SU-DHL-6 (cell line): ENCODE measurements around the gene WNT16.

Experiments
- H2AFZ ChIP-seq: fragments of 200-600 bp; sonication (generic); 2 replicates; pipeline ENCODE4 v1.6.1; 2014; ENCODE audit warnings: low read depth, mild to moderate bottlenecking, moderate library complexity, mixed read lengths, antibody characterized with exemption, low read length; ENCODE audit not compliant: severe bottlenecking
- H3F3A ChIP-seq: fragments of 200-600 bp; shearing (Covaris generic); 2 replicates; pipeline ENCODE4 v1.6.0; 2016; ENCODE audit warnings: antibody characterized with exemption, mild to moderate bottlenecking; ENCODE audit not compliant: insufficient read depth
- H3K27ac ChIP-seq: fragments of 200-600 bp; sonication (generic); 2 replicates; pipeline ENCODE4 v1.5.1; 2016; ENCODE audit warnings: low read depth, mild to moderate bottlenecking, low read length, moderate library complexity, mixed read lengths
- H3K27me3 ChIP-seq: fragments of 200-600 bp; sonication (generic), shearing (Covaris generic); 2 replicates; pipeline ENCODE4 v1.6.0; 2014; ENCODE audit warnings: mild to moderate bottlenecking, low read length
- H3K36me3 ChIP-seq: fragments of 200-600 bp; sonication (generic); 2 replicates; pipeline ENCODE4 v1.6.1; 2014; ENCODE audit warnings: mild to moderate bottlenecking, low read length, mixed read lengths
- H3K4me2 ChIP-seq: fragments of 300-600, 200-600 bp; shearing (Covaris generic), sonication (generic); 2 replicates; pipeline ENCODE4 v1.6.0; 2014; ENCODE audit warnings: low read length, low read depth, mild to moderate bottlenecking; ENCODE audit not compliant: poor library complexity, severe bottlenecking
- H3K4me3 ChIP-seq: fragments of 200-600 bp; sonication (generic); 2 replicates; pipeline ENCODE4 v1.5.1; 2014; ENCODE audit warnings: antibody characterized with exemption, low read length, mild to moderate bottlenecking, mixed read lengths; ENCODE audit not compliant: insufficient read depth, poor library complexity, severe bottlenecking
- H3K79me2 ChIP-seq: fragments of 200-600 bp; sonication (generic); 2 replicates; pipeline ENCODE4 v1.6.1; 2014; ENCODE audit warnings: mild to moderate bottlenecking, low read length, moderate library complexity; ENCODE audit not compliant: insufficient read depth
- H3K9ac ChIP-seq: fragments of 200-600 bp; sonication (generic); 2 replicates; pipeline ENCODE4 v1.7.0; 2014; ENCODE audit warnings: mild to moderate bottlenecking, low read length
- H3K9me2 ChIP-seq: fragments of 200-600 bp; sonication (generic); replicated peaks from 2 replicates; pipeline ENCODE4 v1.6.1; 2014; ENCODE audit warnings: low read length; ENCODE audit not compliant: insufficient read depth
- H3K9me3 ChIP-seq: fragments of 200-600 bp; sonication (generic); 2 replicates; pipeline ENCODE4 v1.6.1; 2014; ENCODE audit warnings: low read length, mixed read lengths; ENCODE audit not compliant: insufficient read depth
- H4K20me1 ChIP-seq: fragments of 200-600 bp; sonication (generic); 2 replicates; pipeline ENCODE4 v1.6.1; 2014; ENCODE audit warnings: low read depth, mild to moderate bottlenecking, antibody characterized with exemption, low read length, moderate library complexity, mixed read lengths
- CTCF ChIP-seq: fragments of 200-600 bp; sonication (generic); IDR thresholded peaks from one replicate; pipeline ENCODE4 v1.5.1; 2017; ENCODE audit warnings: antibody characterized with exemption, mild to moderate bottlenecking, low read length, moderate library complexity; ENCODE audit not compliant: insufficient read depth, poor library complexity, severe bottlenecking
- EZH2phosphoT487 ChIP-seq: fragments of 200-600 bp; sonication (generic), shearing (Covaris generic); conservative IDR thresholded peaks from 2 replicates; pipeline ENCODE4 v1.6.1; 2018; ENCODE audit warnings: mild to moderate bottlenecking, antibody characterized with exemption, low read length, moderate library complexity, mixed read lengths

WNT16 gene

DNA sequence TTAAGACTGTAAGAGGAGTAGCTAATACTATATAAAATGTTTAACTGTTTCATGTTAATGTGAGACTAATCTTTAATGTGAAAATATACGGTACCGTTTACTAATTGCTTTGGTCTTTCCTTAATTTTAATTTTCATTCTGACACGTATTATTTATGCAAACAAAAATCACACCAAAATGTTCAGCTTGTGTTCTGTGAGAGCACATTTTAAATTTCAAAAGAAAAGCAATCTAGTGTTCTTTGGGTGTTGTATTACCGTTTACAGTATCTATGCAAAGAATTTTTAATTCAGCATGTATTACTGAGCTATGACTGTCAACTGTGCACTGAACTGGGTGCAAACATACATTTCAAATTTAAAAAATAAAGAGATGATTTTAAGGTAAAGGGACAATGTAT is 2.2 kb downstream of the WNT16 start:
- Histone ChIP-seq H2AFZ (no peak overlapping the region), H3K9me3 (no peaks in the 10 kb centered on the region), H3K27me3 (no peaks in the 10 kb centered on the region), H3F3A (no peaks in the 10 kb centered on the region), H3K79me2 (no peaks in the 10 kb centered on the region), H3K36me3 (no peaks in the 10 kb centered on the region; the same call in 1 of the 2 replicates), H3K4me3 (no peak overlapping the region), H3K27ac (no peak overlapping the region), H3K9me2 (no peaks in the 10 kb centered on the region), H3K4me2 (no peak overlapping the region), H4K20me1 (no peaks in the 10 kb centered on the region), H3K9ac (no peak overlapping the region)
- TF ChIP-seq CTCF = no peak

DNA sequence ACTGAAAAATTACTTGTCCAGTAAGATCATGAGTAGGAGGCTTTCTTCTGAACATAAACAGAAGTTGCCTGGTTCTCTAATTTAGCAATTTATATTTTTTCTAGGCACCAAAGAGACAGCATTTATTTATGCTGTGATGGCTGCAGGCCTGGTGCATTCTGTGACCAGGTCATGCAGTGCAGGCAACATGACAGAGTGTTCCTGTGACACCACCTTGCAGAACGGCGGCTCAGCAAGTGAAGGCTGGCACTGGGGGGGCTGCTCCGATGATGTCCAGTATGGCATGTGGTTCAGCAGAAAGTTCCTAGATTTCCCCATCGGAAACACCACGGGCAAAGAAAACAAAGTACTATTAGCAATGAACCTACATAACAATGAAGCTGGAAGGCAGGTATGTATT is 2.8 kb downstream of the WNT16 start:
- H3F3A ChIP-seq = no peaks in the 10 kb centered on the region
- no peaks in the 10 kb centered on the region for H4K20me1 ChIP-seq
- no peaks in the 10 kb centered on the region for H3K9me2 ChIP-seq
- no peaks in the 10 kb centered on the region for H3K79me2 ChIP-seq
- no peak overlapping the region for H3K9ac ChIP-seq
- H3K36me3 ChIP-seq = no peaks in the 10 kb centered on the region; the same call in 1 of the 2 replicates
- no peak overlapping the region for H2AFZ ChIP-seq
- TF ChIP-seq EZH2phosphoT487 = no peak
- H3K27me3 ChIP-seq = no peaks in the 10 kb centered on the region
- no peaks in the 10 kb centered on the region for H3K9me3 ChIP-seq
- H3K27ac ChIP-seq = no peak overlapping the region
- no peak overlapping the region for H3K4me2 ChIP-seq
- no peak overlapping the region for H3K4me3 ChIP-seq

DNA sequence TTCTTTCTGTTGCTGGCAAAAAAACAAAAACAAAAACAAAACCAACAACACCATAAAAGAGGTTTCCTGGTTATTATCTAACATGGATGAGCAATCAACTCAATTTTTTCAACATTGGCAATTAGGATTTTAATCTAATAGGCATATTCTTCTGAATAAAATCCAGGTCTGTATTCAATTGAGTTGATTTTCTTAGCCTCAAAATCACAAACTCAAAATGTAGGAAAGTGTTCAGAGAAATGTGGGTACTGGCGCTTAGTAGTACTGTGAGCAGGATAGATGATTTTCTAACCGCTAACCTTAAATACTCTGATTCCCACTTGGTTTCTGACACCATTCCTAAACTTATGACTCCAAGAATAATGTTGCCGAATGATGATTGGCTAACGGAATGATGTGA is 5.6 kb downstream of the WNT16 start:
- H2AFZ ChIP-seq = no peak overlapping the region
- no peaks in the 10 kb centered on the region for H3K9me2 ChIP-seq
- no peak overlapping the region for H3K27ac ChIP-seq
- no peaks in the 10 kb centered on the region for H3K79me2 ChIP-seq
- H4K20me1 ChIP-seq = no peaks in the 10 kb centered on the region
- no peaks in the 10 kb centered on the region; the same call in 1 of the 2 replicates for H3K36me3 ChIP-seq
- H3K4me2 ChIP-seq = no peak overlapping the region
- H3K9ac ChIP-seq = no peak overlapping the region
- H3K9me3 ChIP-seq = no peaks in the 10 kb centered on the region
- no peaks in the 10 kb centered on the region for H3F3A ChIP-seq
- TF ChIP-seq CTCF (no peak), EZH2phosphoT487 (no peak)
- H3K4me3 ChIP-seq = no peak overlapping the region
- no peaks in the 10 kb centered on the region for H3K27me3 ChIP-seq

DNA sequence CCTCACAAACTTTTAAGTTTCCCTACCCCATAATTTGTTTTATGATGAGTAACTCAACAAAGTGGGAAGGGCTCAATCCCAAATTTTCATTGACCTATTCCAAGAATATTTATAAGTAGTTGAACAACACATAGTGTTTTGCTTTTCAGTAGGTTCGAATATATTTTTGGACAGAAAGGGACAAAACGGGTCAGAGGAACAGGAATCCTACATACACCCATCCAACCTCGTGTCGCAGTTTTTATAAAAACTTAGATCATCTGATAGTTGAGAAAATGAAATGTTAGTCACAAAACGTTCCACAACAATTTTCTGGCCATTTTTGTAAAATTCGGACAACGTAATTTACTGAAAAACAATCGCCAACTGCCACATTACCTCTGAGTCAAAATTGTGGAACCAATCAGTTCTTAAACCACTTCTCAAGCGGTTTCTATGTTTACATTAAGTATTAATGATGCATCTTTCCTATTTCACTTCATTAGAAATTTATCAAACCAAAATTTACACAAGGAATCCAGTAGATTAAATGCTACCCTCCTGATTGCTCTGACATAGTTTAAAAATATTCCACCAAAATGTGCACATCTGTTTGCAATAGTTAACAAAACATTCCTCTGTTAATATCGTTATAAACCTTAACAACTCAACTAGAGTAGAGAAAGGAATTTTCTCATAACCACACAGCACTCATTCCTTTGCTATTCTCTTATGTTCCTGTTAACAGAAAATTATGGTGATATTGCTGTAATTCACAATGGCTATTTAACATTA is 6.3 kb downstream of the WNT16 start:
- Histone ChIP-seq H3K27me3 (no peaks in the 10 kb centered on the region), H2AFZ (no peak overlapping the region), H3K9ac (no peak overlapping the region), H3K27ac (no peak overlapping the region), H3F3A (no peaks in the 10 kb centered on the region), H3K9me3 (no peaks in the 10 kb centered on the region), H3K36me3 (no peaks in the 10 kb centered on the region; the same call in 1 of the 2 replicates), H3K4me3 (no peak overlapping the region), H3K4me2 (no peak overlapping the region), H4K20me1 (no peaks in the 10 kb centered on the region), H3K9me2 (no peaks in the 10 kb centered on the region), H3K79me2 (no peaks in the 10 kb centered on the region)
- TF ChIP-seq CTCF = no peak
- TF ChIP-seq EZH2phosphoT487 = no peak
